Airway epithelial cell (primary cell): ENCODE measurements around the gene MRM2. TPM values are rescaled to one million over a fixed set of nuclear protein-coding genes. Genes with fewer than 3 reads are reported as not detected.

Experiments used
- total RNA-seq: library from RNA; depleted of rRNA; stranded (reverse); fragments of >200 nt; gene quantifications from 2 replicates; pipeline ENCODE4 v1.2.3, GENCODE V29; 2015

Gene MRM2
- 20.9 and 27.9 TPM in 2 replicates for total RNA-seq

GRCh38 chr7:2241580-2242540 lies at the start of gene MRM2, which contains the start of gene NUDT1:
MRM2 (minus strand) TSS chr7:2242205; CDS start chr7:2242169, 36 bp downstream.
NUDT1 (plus strand) TSS chr7:2242226; CDS start chr7:2244575, 2,349 bp downstream.

DNA sequence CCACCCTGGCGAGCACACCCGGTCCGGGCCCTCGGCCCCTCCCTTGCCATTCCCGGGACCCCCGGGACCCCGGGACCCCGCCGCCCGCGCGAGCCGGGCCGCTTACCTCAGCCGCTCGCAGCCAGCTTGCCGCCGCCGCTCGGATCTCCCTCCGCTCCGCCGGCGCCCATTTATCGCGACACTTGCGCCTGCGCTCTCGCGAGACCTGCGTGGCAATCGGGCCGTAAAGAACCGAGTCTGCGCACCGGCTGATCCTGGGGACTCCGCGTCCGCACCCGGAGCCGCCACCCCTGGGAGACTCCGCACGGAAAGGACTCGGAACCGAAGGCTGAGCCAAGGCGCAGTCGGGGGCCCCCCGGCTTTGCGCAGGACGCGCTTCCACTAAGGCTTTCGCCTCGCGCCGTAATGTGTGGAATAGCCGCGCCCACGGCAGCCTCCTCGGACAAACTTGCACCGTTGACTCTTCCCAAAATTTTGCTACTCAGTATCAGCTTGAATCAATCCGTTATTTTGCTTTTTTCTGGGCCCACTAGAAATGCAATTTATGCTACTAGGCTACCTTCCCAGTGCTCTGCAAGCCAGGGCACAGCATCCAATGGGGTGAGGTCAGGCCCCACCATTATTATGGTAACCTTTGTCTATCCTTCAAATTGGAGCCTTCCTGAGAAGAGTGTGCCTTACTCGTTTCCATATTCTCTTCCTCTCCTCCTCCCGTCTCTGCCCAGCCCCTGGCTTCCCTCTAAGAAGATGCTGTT lies 9.1 kb downstream of the MRM2 start, which contains the start of gene MAD1L1:
TSS of gene MAD1L1 (minus strand) at position 180 of the 755 bp plus-strand sequence. CDS start 2,812 bp downstream, outside the sequence.

Other genes with a start within 250 kb of the MRM2 start
- gene MAD1L1, start 9.3 kb downstream of the MRM2 start, total RNA-seq = 42.9 and 50.7 TPM in 2 replicates
- gene NUDT1, start within 50 bp of the MRM2 start, total RNA-seq = 50.9 and 56.2 TPM in 2 replicates
- gene SNX8, start 72.2 kb upstream of the MRM2 start, total RNA-seq = 9.3 and 32.9 TPM in 2 replicates
- gene EIF3B, start 112.6 kb upstream of the MRM2 start, total RNA-seq = 170 and 180 TPM in 2 replicates
- gene CHST12, start 161.4 kb upstream of the MRM2 start, total RNA-seq = 7.8 and 8.8 TPM in 2 replicates
- not detected in 2 replicates for gene GRIFIN, start 234.2 kb upstream of the MRM2 start, total RNA-seq